Neural cell (in vitro differentiated cells): ENCODE data around the gene RYR2. TPM values are rescaled to one million over a fixed set of nuclear protein-coding genes. Genes with fewer than 3 reads are reported as not detected.

Experiments
- H2AFZ ChIP-seq: fragments of 200-600, 300-800 bp; sonication (generic), shearing (Covaris generic); 2 replicates; pipeline ENCODE4 v1.6.0; 2014; ENCODE audit warnings: low read depth, mild to moderate bottlenecking, antibody characterized with exemption, low read length, moderate library complexity
- H3F3A ChIP-seq: fragments of 200-600 bp; shearing (Covaris generic); 2 replicates; pipeline ENCODE4 v1.6.1; 2016; ENCODE audit warnings: mild to moderate bottlenecking, moderate library complexity, mixed read lengths, antibody characterized with exemption, low read length; ENCODE audit not compliant: insufficient read depth, poor library complexity, severe bottlenecking
- H3K27ac ChIP-seq: fragments of 200-600, 300-800 bp; sonication (generic), shearing (Covaris generic); 2 replicates; pipeline ENCODE4 v1.5.1; 2014; ENCODE audit warnings: mild to moderate bottlenecking, low read length, moderate library complexity
- H3K27me3 ChIP-seq: fragments of 300-800, 200-600 bp; sonication (generic), shearing (Covaris generic); 2 replicates; pipeline ENCODE4 v1.6.0; 2014; ENCODE audit warnings: mild to moderate bottlenecking, low read depth, low read length, moderate library complexity; ENCODE audit not compliant: insufficient read depth
- H3K36me3 ChIP-seq: fragments of 300-800, 200-600 bp; sonication (generic), shearing (Covaris generic); 2 replicates; pipeline ENCODE4 v1.5.1; 2014; ENCODE audit warnings: mild to moderate bottlenecking, antibody characterized with exemption, low read length, moderate library complexity; ENCODE audit not compliant: insufficient read depth
- H3K4me2 ChIP-seq: fragments of 300-800, 200-600 bp; sonication (generic), shearing (Covaris generic); 2 replicates; pipeline ENCODE4 v1.6.0; 2014; ENCODE audit warnings: mild to moderate bottlenecking, low read length
- H3K4me3 ChIP-seq: fragments of 300-800, 200-600 bp; sonication (generic), shearing (Covaris generic); 2 replicates; pipeline ENCODE4 v1.5.1; 2014; ENCODE audit warnings: mild to moderate bottlenecking, low read length, moderate library complexity
- H3K79me2 ChIP-seq: fragments of 200-600 bp; shearing (Covaris generic); replicated peaks from 2 replicates; pipeline ENCODE4 v1.6.0; 2014; ENCODE audit warnings: mild to moderate bottlenecking, low read length, moderate library complexity; ENCODE audit not compliant: insufficient read depth
- H3K9ac ChIP-seq: fragments of 300-800, 200-600 bp; sonication (generic), shearing (Covaris generic); 2 replicates; pipeline ENCODE4 v1.6.1; 2016; ENCODE audit warnings: mild to moderate bottlenecking, low read length, mixed read lengths
- H3K9me2 ChIP-seq: fragments of 200-600 bp; shearing (Covaris generic); 2 replicates; pipeline ENCODE4 v1.6.1; 2016; ENCODE audit warnings: mild to moderate bottlenecking, low read length, mixed read lengths; ENCODE audit not compliant: insufficient read depth
- H3K9me3 ChIP-seq: fragments of 200-600, 300-800 bp; sonication (generic), shearing (Covaris generic); 2 replicates; pipeline ENCODE4 v1.6.1; 2016; ENCODE audit warnings: mild to moderate bottlenecking, mixed run types, low read length, moderate library complexity, mixed read lengths
- H4K20me1 ChIP-seq: fragments of 200-600 bp; shearing (Covaris generic); 2 replicates; pipeline ENCODE4 v1.6.1; 2016; ENCODE audit warnings: mild to moderate bottlenecking, mixed run types; ENCODE audit not compliant: insufficient read depth
- EP300 ChIP-seq: fragments of 450-650 bp; conservative IDR thresholded peaks from 2 replicates; pipeline ENCODE4 v1.6.1; 2014; ENCODE audit warnings: antibody characterized with exemption, mild to moderate bottlenecking, moderate library complexity; ENCODE audit not compliant: poor library complexity, severe bottlenecking
- EZH2 ChIP-seq: fragments of 200-600, 300-800 bp; shearing (Covaris generic), sonication (generic); IDR thresholded peaks from 2 replicates; pipeline ENCODE4 v1.6.1; 2014; ENCODE audit warnings: antibody characterized with exemption, low read length, borderline replicate concordance, mild to moderate bottlenecking; ENCODE audit not compliant: insufficient read depth, poor library complexity, severe bottlenecking
- MXI1 ChIP-seq: fragments of 450-650 bp; conservative IDR thresholded peaks from 2 replicates; pipeline ENCODE4 v1.6.1; 2014; ENCODE audit warnings: antibody characterized with exemption, mild to moderate bottlenecking; ENCODE audit not compliant: poor library complexity, severe bottlenecking
- POLR2AphosphoS5 ChIP-seq: IDR thresholded peaks from 2 replicates; pipeline ENCODE4 v1.6.1; 2012
- RAD21 ChIP-seq: fragments of 450-650 bp; conservative IDR thresholded peaks from 2 replicates; pipeline ENCODE4 v1.6.1; 2014; ENCODE audit warnings: antibody characterized with exemption, mild to moderate bottlenecking, moderate library complexity
- SMC3 ChIP-seq: fragments of 450-650 bp; conservative IDR thresholded peaks from 2 replicates; pipeline ENCODE4 v1.6.1; 2014; ENCODE audit warnings: antibody characterized with exemption, mild to moderate bottlenecking, moderate library complexity; ENCODE audit not compliant: poor library complexity
- TAF1 ChIP-seq: IDR thresholded peaks from 2 replicates; pipeline ENCODE4 v1.6.1; 2012; ENCODE audit warnings: low read depth
- polyA plus RNA-seq: library from polyadenylated mRNA; depleted of rRNA; stranded (reverse); fragments of >200 nt; gene quantifications from 2 replicates; pipeline ENCODE4 v1.2.3, GENCODE V29; 2014
- TF ChIP-seq, protein P1 (sequence below): fragments of 450-650 bp; IDR thresholded peaks from 2 replicates; pipeline ENCODE4 v1.5.1; 2014; ENCODE audit warnings: antibody characterized with exemption, mild to moderate bottlenecking, moderate library complexity; ENCODE audit not compliant: poor library complexity, severe bottlenecking
- TF ChIP-seq, protein P2 (sequence below): IDR thresholded peaks from 2 replicates; pipeline ENCODE4 v1.6.1; 2012; ENCODE audit warnings: borderline replicate concordance

RYR2 gene
- polyA plus RNA-seq, 1 donor from 2014 or later: 3.8 TPM

DNA sequence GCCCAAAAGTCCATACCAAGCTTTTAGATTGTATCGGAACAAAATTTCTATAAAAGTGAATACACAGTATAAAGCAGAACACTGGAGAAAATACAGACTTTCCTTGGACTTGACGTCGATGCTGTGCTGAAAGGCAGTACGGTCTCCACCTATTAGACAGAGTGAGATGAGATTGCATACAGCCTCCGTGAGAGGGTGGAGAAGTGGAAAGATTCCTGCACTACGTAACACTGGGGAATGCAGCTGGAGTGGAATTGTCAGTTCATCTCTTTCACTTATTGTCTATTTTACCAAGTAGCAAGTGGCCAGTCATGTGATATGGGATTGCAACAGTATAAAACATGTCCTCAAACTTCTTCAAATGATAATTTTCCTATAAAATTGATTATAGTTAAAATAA, 639.2 kb downstream of the RYR2 start:
- no peaks in the 10 kb centered on the region for H3K9me2 ChIP-seq
- no peak overlapping the region for H3K4me2 ChIP-seq
- no peaks in the 10 kb centered on the region for H3K79me2 ChIP-seq
- TF ChIP-seq, protein P1, sequence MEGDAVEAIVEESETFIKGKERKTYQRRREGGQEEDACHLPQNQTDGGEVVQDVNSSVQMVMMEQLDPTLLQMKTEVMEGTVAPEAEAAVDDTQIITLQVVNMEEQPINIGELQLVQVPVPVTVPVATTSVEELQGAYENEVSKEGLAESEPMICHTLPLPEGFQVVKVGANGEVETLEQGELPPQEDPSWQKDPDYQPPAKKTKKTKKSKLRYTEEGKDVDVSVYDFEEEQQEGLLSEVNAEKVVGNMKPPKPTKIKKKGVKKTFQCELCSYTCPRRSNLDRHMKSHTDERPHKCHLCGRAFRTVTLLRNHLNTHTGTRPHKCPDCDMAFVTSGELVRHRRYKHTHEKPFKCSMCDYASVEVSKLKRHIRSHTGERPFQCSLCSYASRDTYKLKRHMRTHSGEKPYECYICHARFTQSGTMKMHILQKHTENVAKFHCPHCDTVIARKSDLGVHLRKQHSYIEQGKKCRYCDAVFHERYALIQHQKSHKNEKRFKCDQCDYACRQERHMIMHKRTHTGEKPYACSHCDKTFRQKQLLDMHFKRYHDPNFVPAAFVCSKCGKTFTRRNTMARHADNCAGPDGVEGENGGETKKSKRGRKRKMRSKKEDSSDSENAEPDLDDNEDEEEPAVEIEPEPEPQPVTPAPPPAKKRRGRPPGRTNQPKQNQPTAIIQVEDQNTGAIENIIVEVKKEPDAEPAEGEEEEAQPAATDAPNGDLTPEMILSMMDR: no peak
- TF ChIP-seq TAF1: no peak
- no peak for TF ChIP-seq MXI1
- TF ChIP-seq EZH2: no peak
- no peak for TF ChIP-seq POLR2AphosphoS5
- TF ChIP-seq, protein P2, sequence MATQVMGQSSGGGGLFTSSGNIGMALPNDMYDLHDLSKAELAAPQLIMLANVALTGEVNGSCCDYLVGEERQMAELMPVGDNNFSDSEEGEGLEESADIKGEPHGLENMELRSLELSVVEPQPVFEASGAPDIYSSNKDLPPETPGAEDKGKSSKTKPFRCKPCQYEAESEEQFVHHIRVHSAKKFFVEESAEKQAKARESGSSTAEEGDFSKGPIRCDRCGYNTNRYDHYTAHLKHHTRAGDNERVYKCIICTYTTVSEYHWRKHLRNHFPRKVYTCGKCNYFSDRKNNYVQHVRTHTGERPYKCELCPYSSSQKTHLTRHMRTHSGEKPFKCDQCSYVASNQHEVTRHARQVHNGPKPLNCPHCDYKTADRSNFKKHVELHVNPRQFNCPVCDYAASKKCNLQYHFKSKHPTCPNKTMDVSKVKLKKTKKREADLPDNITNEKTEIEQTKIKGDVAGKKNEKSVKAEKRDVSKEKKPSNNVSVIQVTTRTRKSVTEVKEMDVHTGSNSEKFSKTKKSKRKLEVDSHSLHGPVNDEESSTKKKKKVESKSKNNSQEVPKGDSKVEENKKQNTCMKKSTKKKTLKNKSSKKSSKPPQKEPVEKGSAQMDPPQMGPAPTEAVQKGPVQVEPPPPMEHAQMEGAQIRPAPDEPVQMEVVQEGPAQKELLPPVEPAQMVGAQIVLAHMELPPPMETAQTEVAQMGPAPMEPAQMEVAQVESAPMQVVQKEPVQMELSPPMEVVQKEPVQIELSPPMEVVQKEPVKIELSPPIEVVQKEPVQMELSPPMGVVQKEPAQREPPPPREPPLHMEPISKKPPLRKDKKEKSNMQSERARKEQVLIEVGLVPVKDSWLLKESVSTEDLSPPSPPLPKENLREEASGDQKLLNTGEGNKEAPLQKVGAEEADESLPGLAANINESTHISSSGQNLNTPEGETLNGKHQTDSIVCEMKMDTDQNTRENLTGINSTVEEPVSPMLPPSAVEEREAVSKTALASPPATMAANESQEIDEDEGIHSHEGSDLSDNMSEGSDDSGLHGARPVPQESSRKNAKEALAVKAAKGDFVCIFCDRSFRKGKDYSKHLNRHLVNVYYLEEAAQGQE: no peak
- no peak for TF ChIP-seq SMC3
- TF ChIP-seq RAD21: no peak
- TF ChIP-seq EP300: no peak
- no peaks in the 10 kb centered on the region for H3K9me3 ChIP-seq
- no peak overlapping the region for H2AFZ ChIP-seq
- H3K27ac ChIP-seq: no peak overlapping the region
- H3K9ac ChIP-seq: no peak overlapping the region
- no peaks in the 10 kb centered on the region for H3F3A ChIP-seq
- H3K4me3 ChIP-seq: no peak overlapping the region
- no peaks in the 10 kb centered on the region for H3K27me3 ChIP-seq
- no peaks in the 10 kb centered on the region for H3K36me3 ChIP-seq
- no peaks in the 10 kb centered on the region for H4K20me1 ChIP-seq

DNA sequence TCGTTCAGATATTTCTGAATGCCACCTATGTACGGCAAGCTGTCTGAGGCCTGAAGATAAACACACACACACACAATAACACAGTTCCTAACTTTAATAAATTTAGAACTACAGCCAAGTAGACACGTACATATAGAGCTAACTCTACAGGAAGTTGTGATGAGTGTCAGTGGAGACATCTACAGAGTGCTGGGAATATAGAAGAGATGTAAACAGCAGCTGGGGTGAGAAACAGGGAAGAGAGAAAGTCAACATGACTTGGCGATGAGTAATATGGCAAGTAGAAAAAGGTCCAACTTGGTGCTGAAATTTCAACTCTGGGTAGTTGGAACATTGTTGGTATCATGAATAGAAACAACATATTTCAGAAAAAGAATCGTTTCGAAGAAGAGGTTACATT, 642.3 kb downstream of the RYR2 start:
- H3K4me3 ChIP-seq: no peak overlapping the region
- H3F3A ChIP-seq: no peaks in the 10 kb centered on the region
- no peaks in the 10 kb centered on the region for H3K79me2 ChIP-seq
- H3K9ac ChIP-seq: no peak overlapping the region
- H3K9me2 ChIP-seq: no peaks in the 10 kb centered on the region
- no peaks in the 10 kb centered on the region for H3K36me3 ChIP-seq
- no peak overlapping the region for H2AFZ ChIP-seq
- no peak overlapping the region for H3K4me2 ChIP-seq
- no peaks in the 10 kb centered on the region for H3K9me3 ChIP-seq
- H3K27me3 ChIP-seq: no peaks in the 10 kb centered on the region
- no peaks in the 10 kb centered on the region for H4K20me1 ChIP-seq
- H3K27ac ChIP-seq: no peak overlapping the region
- TF ChIP-seq, protein P1: no peak
- TF ChIP-seq, protein P2: no peak
- TF ChIP-seq TAF1 (no peak), EZH2 (no peak), SMC3 (no peak), MXI1 (no peak), POLR2AphosphoS5 (no peak), EP300 (no peak), RAD21 (no peak)
